Activated CD8-positive, alpha-beta T cell treated with anti-CD3 and anti-CD28 coated beads for 36 hours (primary cell): ENCODE measurements around the gene SLC39A11. TPM values are rescaled to one million over a fixed set of nuclear protein-coding genes. Genes with fewer than 3 reads are reported as not detected.

ENCODE experiments used
- ATAC-seq: fragments of 200-7000 bp; cut with Tn5 transposase; one replicate; pipeline ENCODE4 v1.10.0; 2021; ENCODE audit warnings: mild to moderate bottlenecking, moderate library complexity
- CTCF ChIA-PET: fragments of 350-600 bp; sonication (Branson Sonifier 250); formaldehyde crosslinking; loops from one replicate; lab custom pipeline; 2021; ENCODE audit warnings: antibody characterized with exemption; lab: Charles Lee
- POLR2A ChIA-PET: fragments of 350-600 bp; sonication (Branson Sonifier 250); formaldehyde crosslinking; loops from one replicate; lab custom pipeline; 2021; ENCODE audit warnings: antibody characterized with exemption; lab: Charles Lee
- DNase-seq: peaks from one replicate; pipeline ENCODE4 v3.0.0-alpha.2; 2020
- H3K27ac Mint-ChIP-seq: one replicate; pipeline ENCODE4 v1.8.0; 2021; ENCODE audit warnings: mild to moderate bottlenecking, mixed read lengths
- H3K27me3 Mint-ChIP-seq: one replicate; pipeline ENCODE4 v1.8.0; 2021; ENCODE audit warnings: mixed read lengths
- H3K36me3 Mint-ChIP-seq: one replicate; pipeline ENCODE4 v1.8.0; 2021; ENCODE audit warnings: low read depth, mixed read lengths
- H3K4me1 Mint-ChIP-seq: one replicate; pipeline ENCODE4 v1.8.0; 2021; ENCODE audit warnings: low read depth, mixed read lengths
- H3K4me3 Mint-ChIP-seq: one replicate; pipeline ENCODE4 v1.8.0; 2021; ENCODE audit warnings: mild to moderate bottlenecking, moderate library complexity, mixed read lengths
- H3K9me3 Mint-ChIP-seq: one replicate; pipeline ENCODE4 v1.8.0; 2021; ENCODE audit warnings: mixed read lengths
- CTCF ChIP-seq: fragments of 200-600 bp; IDR thresholded peaks from one replicate; pipeline ENCODE4 v1.8.0; 2022; ENCODE audit warnings: antibody characterized with exemption, mild to moderate bottlenecking
- intact Hi-C: fragments of 100-400 bp; cut with micrococcal nuclease; formaldehyde crosslinking; loops from one replicate; pipeline ENCODE4 v1.10.0; 2022
- total RNA-seq, 2 experiments: library from RNA; stranded (reverse); gene quantifications; one replicate each; pipeline ENCODE4 v1.2.3, GENCODE V29; 2021

SLC39A11 gene
- total RNA-seq, 2 experiments from 2014 or later = 14.4 to 14.9 TPM

DNA sequence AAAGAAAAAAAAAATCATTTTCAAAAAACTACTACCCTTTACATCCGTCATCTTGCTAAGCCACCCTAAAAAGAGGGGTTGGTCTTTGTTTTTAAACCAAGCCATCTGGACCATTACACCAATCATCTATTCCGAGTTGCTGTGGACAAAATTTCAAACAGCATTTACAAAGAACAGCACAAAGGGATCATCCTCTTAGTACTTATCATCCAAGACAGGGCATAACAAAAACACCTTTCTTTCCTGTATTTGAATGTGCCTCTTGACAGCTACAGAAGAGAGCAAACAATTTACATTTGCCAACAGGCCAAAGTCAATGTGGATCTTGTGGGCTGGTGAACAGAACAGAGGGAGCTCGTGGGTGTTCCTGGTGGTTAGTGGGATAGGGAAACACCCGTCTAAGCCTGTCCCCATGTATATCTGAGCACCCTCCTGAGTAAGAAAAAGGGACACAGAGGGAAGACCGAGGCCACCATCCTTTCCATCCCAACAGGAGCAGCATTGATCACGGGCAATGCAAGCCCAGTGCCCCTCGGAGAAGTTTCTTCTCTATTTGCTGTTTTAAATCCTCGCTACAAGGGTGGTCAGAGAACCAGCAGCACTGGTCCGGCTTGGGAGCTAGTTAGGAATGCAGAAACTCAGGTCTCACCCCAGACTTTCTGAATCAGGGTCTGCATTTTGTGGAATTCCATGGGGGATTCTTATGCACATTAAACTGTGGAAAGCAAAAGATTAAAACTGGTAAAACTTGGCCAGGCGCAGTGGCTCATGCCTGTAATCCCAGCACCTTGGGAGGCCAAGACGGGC is 1.9 kb downstream of the SLC39A11 start:
- intact Hi-C loops = no loop called here
- ATAC-seq (no peak), DNase-seq (no peak)
- POLR2A ChIA-PET = no interaction called here
- CTCF ChIA-PET = interaction anchor here (1.2 kb wide), 1 partner anchor 363 kb away, joined by 4 read pairs; no protein-coding TSS in a partner anchor
- Mint-ChIP-seq H3K27me3 (no peaks in the 10 kb centered on the region), H3K4me1 (peaks cover 20% of the 10 kb centered on the region), H3K4me3 (peak overlapping the region; percentile 30), H3K27ac (no peak overlapping the region), H3K36me3 (peaks cover 16% of the 10 kb centered on the region), H3K9me3 (no peaks in the 10 kb centered on the region)
- no peak for TF ChIP-seq CTCF

GRCh38 chr17:73089322-73090317 is 2.9 kb downstream of the SLC39A11 start:
- intact Hi-C loops = no loop called here
- ChIA-PET POLR2A (interaction anchor here (0.6 kb wide), 2 partner anchors 220 to 456 kb away, joined by 3 read pairs; no protein-coding TSS in a partner anchor), CTCF (no interaction called here)

DNA sequence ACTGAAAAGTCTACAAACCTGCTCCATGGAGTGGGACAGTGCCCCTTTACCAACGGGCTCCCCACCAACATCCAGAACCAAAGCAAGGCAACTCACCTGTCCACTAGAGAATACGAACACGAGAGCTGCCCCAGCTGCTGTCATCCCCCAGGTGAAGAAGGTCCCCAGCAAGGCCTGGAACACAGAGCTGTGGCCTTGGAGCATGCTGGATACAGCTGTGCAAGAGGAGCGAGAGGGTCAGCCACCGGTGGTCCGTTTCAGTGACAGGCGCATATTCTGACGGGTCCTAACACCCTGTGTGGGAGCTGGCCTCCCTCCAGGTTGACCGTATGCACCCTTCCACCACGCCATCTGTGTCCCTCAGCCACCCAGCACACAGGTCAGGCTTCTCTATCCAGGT is 3.9 kb downstream of the SLC39A11 start:
- Mint-ChIP-seq H3K9me3 (peaks cover 1% of the 10 kb centered on the region), H3K27ac (no peak overlapping the region), H3K4me1 (peaks cover 20% of the 10 kb centered on the region), H3K27me3 (no peaks in the 10 kb centered on the region), H3K36me3 (peaks cover 35% of the 10 kb centered on the region), H3K4me3 (no peak overlapping the region)
- TF ChIP-seq CTCF = no peak
- ChIA-PET POLR2A (interaction anchor here (0.6 kb wide), 1 partner anchor 219 kb away, joined by 3 read pairs; no protein-coding TSS in a partner anchor), CTCF (no interaction called here)
- ATAC-seq = no peak
- DNase-seq = no peak
- intact Hi-C loops = no loop called here

More at GRCh38 chr17:73089322-73090317, 2.9 kb downstream of the SLC39A11 start:
- DNase-seq (no peak), ATAC-seq (no peak)
- Mint-ChIP-seq H3K4me1 (peaks cover 20% of the 10 kb centered on the region), H3K27me3 (no peaks in the 10 kb centered on the region), H3K27ac (no peak overlapping the region), H3K4me3 (no peak overlapping the region), H3K36me3 (peaks cover 24% of the 10 kb centered on the region), H3K9me3 (no peaks in the 10 kb centered on the region)
- no peak for TF ChIP-seq CTCF

- POLR2A ChIA-PET = interaction anchor here (0.7 kb wide), 1 partner anchor 730 kb away, joined by 3 read pairs; no protein-coding TSS in a partner anchor
- H3K36me3 Mint-ChIP-seq = peaks cover 62% of the 10 kb centered on the region
- intact Hi-C loops = no loop called here
These were observed 9.1 kb downstream of the SLC39A11 start for GRCh38 chr17:73083432-73083831.

More at GRCh38 chr17:73083432-73083831, 9.1 kb downstream of the SLC39A11 start:
- CTCF ChIA-PET = interaction anchor here (0.7 to 1.9 kb wide), 2 partner anchors 97 to 527 kb away, joined by 3 to 5 read pairs; no protein-coding TSS in a partner anchor
- TF ChIP-seq CTCF = no peak
- DNase-seq = no peak
- H3K4me1 Mint-ChIP-seq = peaks cover 3% of the 10 kb centered on the region
- H3K27me3 Mint-ChIP-seq = no peaks in the 10 kb centered on the region
- no peak for ATAC-seq
- no peak overlapping the region for H3K4me3 Mint-ChIP-seq
- peaks cover 8% of the 10 kb centered on the region for H3K9me3 Mint-ChIP-seq
- H3K27ac Mint-ChIP-seq = no peak overlapping the region
